HG03571 (cell line): ENCODE data around the gene MRPL43.

Experiments used
- ATAC-seq: cut with Tn5 transposase; IDR thresholded peaks from one replicate; pipeline ENCODE4 v1.9.1; 2021; ENCODE audit not compliant: unreplicated experiment

MRPL43 gene

GRCh38 chr10:100968863-100969186, 18.5 kb downstream of the MRPL43 start:
- ATAC-seq: no peak

GRCh38 chr10:100968062-100968736, 19.1 kb downstream of the MRPL43 start:
- ATAC-seq: no peak

GRCh38 chr10:100967332-100967731, 20.0 kb downstream of the MRPL43 start:
- ATAC-seq: no peak

GRCh38 chr10:100966887-100967286, 20.4 kb downstream of the MRPL43 start:
- ATAC-seq: no peak

- ATAC-seq: no peak
Observed at GRCh38 chr10:100965820-100966219, 21.5 kb downstream of the MRPL43 start.

- ATAC-seq: no peak
Observed at GRCh38 chr10:100963826-100964225, 23.5 kb downstream of the MRPL43 start.

GRCh38 chr10:100962351-100963080, 24.8 kb downstream of the MRPL43 start:
- no peak for ATAC-seq

- no peak for ATAC-seq
Observed at GRCh38 chr10:100960251-100960650, 27.0 kb downstream of the MRPL43 start.

GRCh38 chr10:100948916-100949315, 38.4 kb downstream of the MRPL43 start:
- ATAC-seq: no peak

- ATAC-seq: no peak
Observed at GRCh38 chr10:100945754-100946153, 41.5 kb downstream of the MRPL43 start.

- no peak for ATAC-seq
Observed at GRCh38 chr10:100943508-100943907, 43.8 kb downstream of the MRPL43 start.

GRCh38 chr10:100942229-100942628, 45.1 kb downstream of the MRPL43 start:
- no peak for ATAC-seq

- no peak for ATAC-seq
Observed at GRCh38 chr10:100939763-100940344, 47.4 kb downstream of the MRPL43 start.
